Measurements from ENCODE around the gene ZC3H6.
"Not testable (repeated sequence)": the region's sequence is repeated elsewhere in the genome, so short reads cannot be mapped to it uniquely, and the experiment has no call there.

Gene ZC3H6

DNA sequence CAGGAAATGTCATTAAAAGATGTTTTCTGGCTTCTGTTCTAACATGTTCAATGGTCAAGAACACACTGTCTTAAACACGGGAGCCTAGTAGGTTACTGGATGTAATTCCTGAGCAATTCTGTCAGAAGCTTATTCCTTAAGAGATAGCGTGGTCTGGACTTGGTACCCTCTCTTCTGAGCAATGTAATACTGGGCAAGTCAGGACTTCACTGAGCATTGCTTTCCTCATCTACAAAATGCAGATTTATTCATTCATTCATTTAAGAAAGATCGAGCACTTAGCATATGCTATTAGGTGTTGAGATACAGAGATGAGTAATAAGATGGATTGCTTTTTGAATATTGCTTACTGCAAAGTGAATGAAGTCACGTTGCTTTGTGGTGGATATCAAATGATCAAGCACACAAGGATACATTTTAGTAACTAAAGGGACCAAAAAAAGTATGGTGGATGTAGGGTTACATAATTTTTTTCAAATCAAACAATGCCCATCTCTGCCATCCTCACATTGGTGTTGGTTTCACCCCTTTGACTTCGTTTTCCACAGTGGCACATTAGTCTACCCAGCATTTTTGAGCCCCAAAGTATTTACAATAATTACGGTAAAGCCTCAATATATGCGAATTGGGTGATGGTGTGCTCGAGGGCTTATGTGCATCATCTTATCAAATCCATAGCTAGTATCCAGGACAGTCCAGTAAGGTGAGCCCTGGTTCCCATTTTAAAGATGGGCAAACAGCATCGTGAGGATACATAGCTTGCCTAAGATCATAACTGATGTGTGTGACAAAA, 65.3 kb downstream of the ZC3H6 start:
- no peak for DNase-seq

DNA sequence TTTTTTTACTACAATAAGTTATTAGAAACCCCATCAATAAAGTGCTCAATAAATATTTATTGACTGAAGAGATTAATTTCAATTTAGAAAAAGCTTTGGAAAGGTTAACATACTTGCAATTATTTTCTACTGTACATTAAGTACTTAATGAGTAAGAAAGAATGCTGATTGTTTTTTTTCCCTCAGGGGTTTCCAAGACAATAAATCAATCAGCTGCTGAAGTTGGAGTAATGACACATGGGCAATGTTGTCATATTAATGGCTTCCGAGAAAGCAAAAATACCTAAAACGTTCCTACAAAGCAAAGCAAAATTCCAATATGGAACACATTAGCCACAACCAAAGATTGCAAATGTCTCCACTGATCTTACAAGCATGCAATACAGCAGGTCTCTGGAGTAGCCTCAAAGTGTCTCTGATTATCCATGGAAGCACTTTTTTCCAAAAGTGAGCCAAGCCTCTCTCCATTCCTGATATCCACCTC, 66.7 kb downstream of the ZC3H6 start:
- DNase-seq, result no peak

DNA sequence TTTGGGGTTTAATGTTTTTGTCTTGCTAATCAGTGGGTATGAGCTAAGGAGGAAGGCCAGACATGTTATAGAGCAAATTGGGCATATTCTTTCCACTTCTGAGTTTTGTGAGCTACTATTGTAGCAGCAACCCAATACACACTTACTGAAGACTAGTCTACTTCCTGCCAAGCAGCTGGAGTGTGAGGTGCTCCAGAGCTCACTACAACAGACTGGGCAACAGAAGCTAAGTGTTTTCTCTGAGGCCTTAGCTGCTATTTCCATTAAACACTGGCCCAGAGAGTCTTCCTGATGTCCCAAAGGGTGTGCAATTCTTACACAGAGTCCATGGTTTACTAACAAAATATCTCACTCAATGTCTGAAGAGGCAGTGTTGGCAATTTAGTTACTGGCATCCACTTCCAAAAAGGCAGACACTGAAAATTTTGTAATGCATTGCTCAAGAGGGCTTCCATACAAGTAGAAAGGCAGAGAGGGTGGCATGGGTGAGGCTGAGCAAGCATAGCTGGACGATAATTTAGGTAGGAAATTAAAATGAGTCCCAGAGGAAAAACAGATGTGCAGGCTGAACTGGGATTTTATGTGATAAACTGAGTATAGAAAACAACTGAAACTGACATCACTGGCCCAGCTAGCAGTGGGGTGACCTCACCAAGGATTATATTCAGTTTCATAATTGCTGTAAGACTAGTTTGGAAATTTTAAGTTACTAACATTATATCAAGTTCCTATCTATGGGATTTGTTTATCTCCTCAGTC, 68.6 kb downstream of the ZC3H6 start:
- no peak for DNase-seq

DNA sequence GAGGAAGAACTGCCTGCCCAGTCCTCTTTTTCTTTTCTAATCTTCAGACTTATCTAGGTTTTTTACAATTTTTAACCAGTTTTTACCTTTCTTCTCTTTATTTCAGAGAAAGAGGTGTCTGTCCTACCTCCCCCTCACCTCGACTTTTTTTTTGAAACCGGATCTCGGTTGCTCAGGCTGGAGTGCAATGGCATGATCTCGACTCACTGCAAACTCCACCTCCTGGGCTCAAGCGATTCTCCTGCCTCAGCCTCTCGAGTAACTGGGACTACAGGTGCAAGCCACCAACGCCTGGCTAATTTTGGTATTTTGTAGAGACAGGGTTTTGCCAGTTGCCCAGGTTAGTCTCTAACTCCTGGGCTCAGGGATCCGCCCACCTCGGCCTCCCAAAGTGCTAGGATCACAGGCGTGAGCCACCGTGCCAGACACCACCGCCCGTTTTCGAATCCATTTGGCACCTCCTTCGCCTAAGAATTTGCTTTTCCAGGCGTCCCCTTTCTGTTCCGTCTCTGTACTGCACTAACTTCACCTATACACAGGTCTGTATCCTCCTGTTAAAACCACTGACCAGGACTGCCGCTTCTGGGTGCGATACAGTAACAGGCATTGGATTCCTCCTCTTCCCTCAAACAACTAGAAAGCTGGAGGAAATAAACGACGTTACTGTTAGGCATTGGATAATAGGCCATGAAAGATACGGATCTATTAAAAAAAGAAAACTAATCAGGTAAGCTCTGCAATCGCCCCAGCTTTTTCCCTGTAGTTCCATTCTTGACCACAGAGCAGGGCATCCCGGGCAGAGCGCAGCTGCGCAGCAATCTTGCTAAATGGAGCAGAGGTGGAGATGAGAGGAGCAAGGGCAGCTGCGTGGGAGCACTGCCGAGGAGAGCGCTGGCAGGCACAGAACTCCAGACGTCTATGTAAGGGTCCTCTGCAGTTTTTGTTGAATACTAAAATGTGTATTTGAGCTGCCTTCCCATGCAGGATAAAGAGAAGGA, 69.9 kb downstream of the ZC3H6 start:
- DNase-seq, result no peak

GRCh38 chr2:112352292-112352691, 76.9 kb downstream of the ZC3H6 start:
- DNase-seq, result not testable (repeated sequence)

GRCh38 chr2:112352809-112353603, 77.6 kb downstream of the ZC3H6 start:
- not testable (repeated sequence) for DNase-seq

DNA sequence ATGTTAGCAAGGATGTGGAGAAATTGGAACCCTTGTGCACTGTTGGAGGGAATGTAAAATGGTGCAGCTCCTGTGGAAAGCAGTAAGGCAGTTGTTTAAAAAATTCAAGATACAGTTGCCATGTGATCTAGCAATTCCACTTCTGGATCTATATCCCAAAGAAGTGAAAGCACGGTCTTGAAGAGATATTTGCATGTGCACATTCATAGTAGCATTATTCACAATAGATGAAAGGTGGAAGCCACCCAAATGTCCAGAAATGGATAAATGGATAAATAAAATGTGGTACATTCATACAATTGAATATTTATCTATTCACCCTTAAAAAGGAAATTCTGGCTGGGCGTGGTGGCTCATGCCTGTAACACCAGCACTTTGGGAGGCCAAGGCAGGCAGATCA, 78.9 kb downstream of the ZC3H6 start:
- DNase-seq, result not testable (repeated sequence)

GRCh38 chr2:112360055-112360454, 84.7 kb downstream of the ZC3H6 start:
- not testable (repeated sequence) for DNase-seq

Measured in NCI-H2171 treated with DMSO at 0.1 percent for 48 hours (cell line).